ENCODE measurements around the gene ATP2B2.

ATP2B2 gene

DNA sequence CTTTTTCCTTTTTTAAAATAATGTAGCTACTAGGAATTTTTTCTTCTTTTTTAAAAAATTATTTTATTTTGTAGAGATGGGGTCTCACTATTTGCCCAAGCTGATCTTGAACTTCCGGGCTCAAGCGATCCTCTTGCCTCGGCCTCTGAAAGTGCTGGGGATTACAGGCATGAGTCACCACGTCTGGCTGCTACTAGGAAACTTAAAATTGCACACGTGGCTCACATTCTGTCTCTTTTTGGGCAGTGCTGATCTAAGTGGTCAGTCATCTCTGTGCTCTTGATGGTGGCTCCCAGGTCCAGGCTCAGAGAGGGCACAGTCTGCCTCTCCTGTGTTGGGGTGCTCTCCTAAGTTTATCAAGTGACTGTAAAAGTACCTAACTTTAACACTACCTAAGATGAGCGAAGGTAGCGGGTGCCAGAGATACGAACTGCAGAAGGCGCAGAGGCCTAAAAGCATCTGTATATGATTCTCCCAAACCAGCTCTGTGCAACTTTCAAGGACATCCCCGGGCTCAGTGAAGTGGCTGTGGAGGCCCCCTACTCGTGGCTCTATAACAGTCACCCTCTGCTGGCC is 131.6 kb downstream of the ATP2B2 start:
- H3K79me2 ChIP-seq (ENCODE audit: insufficient read depth, low read length) = no peaks in the 10 kb centered on the region
- no peaks in the 10 kb centered on the region for H3F3A ChIP-seq (ENCODE audit: low read depth)
- no peak overlapping the region for H3K4me2 ChIP-seq (ENCODE audit: low read depth, low read length, poor library complexity, severe bottlenecking)
- H3K9me2 ChIP-seq (replicated peaks; ENCODE audit: low read depth, low read length) = no peaks in the 10 kb centered on the region
- H3K9ac ChIP-seq (ENCODE audit: low read depth, low read length, poor library complexity, severe bottlenecking) = no peak overlapping the region
- no peak overlapping the region for H3K4me3 ChIP-seq (ENCODE audit: low read length, poor library complexity, severe bottlenecking)
- no peaks in the 10 kb centered on the region for H3K27me3 ChIP-seq (ENCODE audit: insufficient read depth, low read length, poor library complexity, severe bottlenecking)
- H2AFZ ChIP-seq (ENCODE audit: low read length) = no peak overlapping the region
- H3K9me3 ChIP-seq (ENCODE audit: insufficient read depth, low read depth, low read length) = no peaks in the 10 kb centered on the region
- TF ChIP-seq, protein P1, sequence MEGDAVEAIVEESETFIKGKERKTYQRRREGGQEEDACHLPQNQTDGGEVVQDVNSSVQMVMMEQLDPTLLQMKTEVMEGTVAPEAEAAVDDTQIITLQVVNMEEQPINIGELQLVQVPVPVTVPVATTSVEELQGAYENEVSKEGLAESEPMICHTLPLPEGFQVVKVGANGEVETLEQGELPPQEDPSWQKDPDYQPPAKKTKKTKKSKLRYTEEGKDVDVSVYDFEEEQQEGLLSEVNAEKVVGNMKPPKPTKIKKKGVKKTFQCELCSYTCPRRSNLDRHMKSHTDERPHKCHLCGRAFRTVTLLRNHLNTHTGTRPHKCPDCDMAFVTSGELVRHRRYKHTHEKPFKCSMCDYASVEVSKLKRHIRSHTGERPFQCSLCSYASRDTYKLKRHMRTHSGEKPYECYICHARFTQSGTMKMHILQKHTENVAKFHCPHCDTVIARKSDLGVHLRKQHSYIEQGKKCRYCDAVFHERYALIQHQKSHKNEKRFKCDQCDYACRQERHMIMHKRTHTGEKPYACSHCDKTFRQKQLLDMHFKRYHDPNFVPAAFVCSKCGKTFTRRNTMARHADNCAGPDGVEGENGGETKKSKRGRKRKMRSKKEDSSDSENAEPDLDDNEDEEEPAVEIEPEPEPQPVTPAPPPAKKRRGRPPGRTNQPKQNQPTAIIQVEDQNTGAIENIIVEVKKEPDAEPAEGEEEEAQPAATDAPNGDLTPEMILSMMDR (conservative IDR thresholded peaks at IDR 0.05; ENCODE audit: low read length) = no peak
- no peak for TF ChIP-seq EZH2phosphoT487 (IDR thresholded peaks at IDR 0.05; ENCODE audit: borderline replicate concordance)
- no peaks in the 10 kb centered on the region for H3K4me1 ChIP-seq (ENCODE audit: insufficient read depth, low read length, poor library complexity, severe bottlenecking)
- no peaks in the 10 kb centered on the region for H3K36me3 ChIP-seq (ENCODE audit: insufficient read depth, low read length)
- H4K20me1 ChIP-seq (ENCODE audit: insufficient read depth, low read length, poor library complexity, severe bottlenecking) = no peaks in the 10 kb centered on the region

DNA sequence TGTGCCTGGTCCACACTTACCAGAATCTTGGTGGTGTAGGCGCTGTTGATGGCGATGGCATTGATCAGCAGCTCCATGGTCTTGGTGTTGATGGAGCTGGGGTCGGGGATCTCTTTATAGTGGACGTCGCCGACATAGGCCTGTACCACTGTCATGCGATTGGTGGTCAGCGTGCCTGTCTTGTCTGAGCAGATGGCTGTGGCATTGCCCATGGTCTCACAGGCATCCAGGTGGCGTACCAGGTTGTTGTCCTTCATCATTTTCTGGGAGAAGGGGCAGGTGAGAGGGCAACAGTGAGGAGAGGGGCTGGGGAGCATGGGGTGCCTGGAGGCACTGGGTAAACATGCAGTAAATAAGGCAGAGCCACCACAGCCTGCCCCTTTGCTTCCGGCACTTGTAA is 133.6 kb downstream of the ATP2B2 start:
- no peaks in the 10 kb centered on the region for H3K27me3 ChIP-seq (ENCODE audit: insufficient read depth, low read length, poor library complexity, severe bottlenecking)
- H3K4me2 ChIP-seq (ENCODE audit: low read depth, low read length, poor library complexity, severe bottlenecking) = no peak overlapping the region
- H3K9me3 ChIP-seq (ENCODE audit: insufficient read depth, low read depth, low read length) = no peaks in the 10 kb centered on the region
- H4K20me1 ChIP-seq (ENCODE audit: insufficient read depth, low read length, poor library complexity, severe bottlenecking) = no peaks in the 10 kb centered on the region
- no peak overlapping the region for H3K4me3 ChIP-seq (ENCODE audit: low read length, poor library complexity, severe bottlenecking)
- TF ChIP-seq, protein P1 (conservative IDR thresholded peaks at IDR 0.05; ENCODE audit: low read length) = no peak
- H2AFZ ChIP-seq (ENCODE audit: low read length) = no peak overlapping the region
- H3F3A ChIP-seq (ENCODE audit: low read depth) = no peaks in the 10 kb centered on the region
- no peaks in the 10 kb centered on the region for H3K9me2 ChIP-seq (replicated peaks; ENCODE audit: low read depth, low read length)
- H3K79me2 ChIP-seq (ENCODE audit: insufficient read depth, low read length) = no peaks in the 10 kb centered on the region
- no peaks in the 10 kb centered on the region for H3K4me1 ChIP-seq (ENCODE audit: insufficient read depth, low read length, poor library complexity, severe bottlenecking)
- H3K9ac ChIP-seq (ENCODE audit: low read depth, low read length, poor library complexity, severe bottlenecking) = no peak overlapping the region
- no peaks in the 10 kb centered on the region for H3K36me3 ChIP-seq (ENCODE audit: insufficient read depth, low read length)

DNA sequence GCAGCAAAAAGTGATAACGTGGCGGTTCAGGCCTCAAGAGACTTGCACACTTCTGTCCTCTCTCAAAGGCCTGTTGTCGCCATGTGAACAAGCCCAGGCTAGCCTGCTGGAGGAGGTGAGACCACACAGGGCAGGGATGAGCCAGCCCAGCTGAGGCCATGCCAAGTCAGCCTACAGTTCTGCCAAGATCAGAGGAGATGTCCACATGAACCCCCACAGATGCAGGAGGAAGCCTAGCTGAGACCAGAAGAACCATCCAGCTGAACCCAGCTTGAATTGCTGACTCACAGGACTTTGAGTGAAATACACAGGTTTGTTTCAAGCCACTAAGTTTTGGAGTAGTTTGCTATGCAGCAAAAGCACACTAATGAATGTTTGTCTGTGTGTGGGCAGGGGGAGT is 134.2 kb downstream of the ATP2B2 start:
- H3K9me2 ChIP-seq (replicated peaks; ENCODE audit: low read depth, low read length) = no peaks in the 10 kb centered on the region
- no peaks in the 10 kb centered on the region for H3F3A ChIP-seq (ENCODE audit: low read depth)
- H3K4me1 ChIP-seq (ENCODE audit: insufficient read depth, low read length, poor library complexity, severe bottlenecking) = no peaks in the 10 kb centered on the region
- no peak overlapping the region for H3K9ac ChIP-seq (ENCODE audit: low read depth, low read length, poor library complexity, severe bottlenecking)
- H3K9me3 ChIP-seq (ENCODE audit: insufficient read depth, low read depth, low read length) = no peaks in the 10 kb centered on the region
- H3K79me2 ChIP-seq (ENCODE audit: insufficient read depth, low read length) = no peaks in the 10 kb centered on the region
- H3K4me3 ChIP-seq (ENCODE audit: low read length, poor library complexity, severe bottlenecking) = no peak overlapping the region
- H3K36me3 ChIP-seq (ENCODE audit: insufficient read depth, low read length) = no peaks in the 10 kb centered on the region
- H3K4me2 ChIP-seq (ENCODE audit: low read depth, low read length, poor library complexity, severe bottlenecking) = no peak overlapping the region
- H2AFZ ChIP-seq (ENCODE audit: low read length) = no peak overlapping the region
- H4K20me1 ChIP-seq (ENCODE audit: insufficient read depth, low read length, poor library complexity, severe bottlenecking) = no peaks in the 10 kb centered on the region
- H3K27me3 ChIP-seq (ENCODE audit: insufficient read depth, low read length, poor library complexity, severe bottlenecking) = no peaks in the 10 kb centered on the region
- TF ChIP-seq EZH2phosphoT487 (IDR thresholded peaks at IDR 0.05; ENCODE audit: borderline replicate concordance) = no peak
- TF ChIP-seq, protein P1 (conservative IDR thresholded peaks at IDR 0.05; ENCODE audit: low read length) = no peak

Measured in Loucy (cell line).